NCI-H524 (cell line): Measurements from ENCODE around the gene CREB5.

Experiments
- DNase-seq, 2 experiments: peaks; one replicate each; lab custom pipeline; 2025; lab: John Stamatoyannopoulos, UW

The CREB5 gene

GRCh38 chr7:28709748-28710147 is 297.4 kb downstream of the CREB5 start:
- no peak for DNase-seq

DNA sequence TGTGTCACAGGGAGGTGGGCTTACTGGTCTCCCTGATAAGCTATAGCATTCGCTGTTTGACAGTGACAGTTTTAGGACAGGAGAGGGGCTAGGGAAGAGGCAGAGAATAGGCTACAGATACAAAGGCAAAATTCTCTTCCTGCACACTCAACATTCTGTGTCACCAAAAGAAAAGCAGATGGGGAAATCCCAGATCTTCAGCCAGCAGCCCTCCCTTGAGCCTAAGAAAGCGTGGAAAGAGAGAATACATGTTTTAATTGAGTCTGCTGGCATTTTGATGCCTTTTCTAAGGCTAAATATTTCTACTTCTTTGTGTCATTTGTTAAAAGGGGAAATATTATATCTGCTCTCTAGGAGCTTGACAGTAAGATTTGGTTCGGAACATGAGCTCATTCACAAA is 298.8 kb downstream of the CREB5 start:
- DNase-seq: no peak

- no peak for DNase-seq
Measured at GRCh38 chr7:28714459-28715120, 302.3 kb downstream of the CREB5 start.

DNA sequence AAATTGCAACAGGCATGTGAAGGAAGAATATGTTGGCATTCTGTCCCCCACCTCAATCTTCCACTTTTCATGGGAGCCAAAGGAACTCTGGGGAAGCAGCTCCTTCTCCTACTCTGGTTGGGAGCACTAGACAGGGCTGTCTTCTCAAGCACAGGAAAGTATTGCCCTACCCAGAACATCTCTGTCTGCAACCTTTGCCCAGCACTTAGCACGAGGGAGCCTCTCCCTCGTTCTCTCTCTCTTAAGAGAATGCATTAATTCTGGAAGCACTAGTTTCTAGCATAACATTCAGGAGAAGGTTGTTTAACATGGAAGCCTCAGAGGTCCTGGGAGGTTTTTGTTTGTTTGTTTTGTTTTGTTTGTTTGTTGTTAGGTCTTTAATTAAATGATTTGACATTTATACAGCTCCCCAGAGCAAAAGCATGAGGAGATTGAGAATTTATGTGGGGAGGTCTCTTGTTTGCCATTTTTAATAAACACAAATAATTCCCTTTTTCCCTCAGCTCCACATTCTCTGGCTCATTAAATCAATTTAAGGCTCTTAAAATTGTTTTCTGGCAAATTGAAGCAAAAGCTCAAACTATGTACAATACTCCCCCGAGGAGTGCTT is 305.2 kb downstream of the CREB5 start:
- DNase-seq: no peak

DNA sequence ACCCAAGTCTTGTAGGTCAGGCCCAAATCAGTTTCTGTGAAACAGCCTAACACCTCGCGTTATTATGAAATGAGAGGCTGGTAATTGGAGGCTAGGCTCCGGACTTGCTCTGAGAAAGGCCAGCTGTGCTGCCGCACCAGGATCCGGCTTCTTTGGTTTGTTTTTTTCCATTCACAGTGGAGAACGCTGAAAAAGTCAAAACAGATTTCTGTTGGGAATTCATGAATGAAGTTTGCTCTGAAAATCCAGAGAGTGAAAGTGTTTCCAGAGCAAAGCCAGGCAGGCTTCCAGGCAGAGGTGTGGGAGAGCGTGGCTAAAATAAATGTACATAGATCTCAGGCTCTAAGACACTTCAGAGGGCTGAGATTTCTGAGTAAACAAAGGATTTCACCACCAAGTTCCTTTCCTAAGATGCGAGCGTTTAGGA is 305.8 kb downstream of the CREB5 start:
- no peak for DNase-seq

- DNase-seq: no peak
Measured at GRCh38 chr7:28718545-28718944, 306.2 kb downstream of the CREB5 start.

DNA sequence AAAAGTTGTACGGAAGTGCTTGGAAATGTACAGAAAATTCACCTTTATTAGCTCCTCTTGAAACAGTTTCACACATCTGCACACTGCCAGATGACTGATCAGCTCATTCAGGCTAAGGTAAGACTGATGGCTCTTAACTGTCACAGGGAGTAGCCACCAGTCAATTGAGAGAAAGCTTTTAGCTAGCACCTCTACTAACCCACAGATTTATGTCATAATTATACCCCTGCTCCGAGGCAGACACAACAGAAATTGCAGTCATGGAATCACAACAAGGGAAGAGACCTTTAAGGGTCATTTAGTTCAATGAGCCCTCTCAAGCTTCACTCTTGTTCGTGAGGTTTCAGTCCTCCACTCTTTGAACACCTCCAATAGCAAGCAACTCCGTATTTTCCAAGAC is 310.4 kb downstream of the CREB5 start:
- DNase-seq: no peak

- DNase-seq: no peak
Measured at GRCh38 chr7:28723336-28723735, 311.0 kb downstream of the CREB5 start.

DNA sequence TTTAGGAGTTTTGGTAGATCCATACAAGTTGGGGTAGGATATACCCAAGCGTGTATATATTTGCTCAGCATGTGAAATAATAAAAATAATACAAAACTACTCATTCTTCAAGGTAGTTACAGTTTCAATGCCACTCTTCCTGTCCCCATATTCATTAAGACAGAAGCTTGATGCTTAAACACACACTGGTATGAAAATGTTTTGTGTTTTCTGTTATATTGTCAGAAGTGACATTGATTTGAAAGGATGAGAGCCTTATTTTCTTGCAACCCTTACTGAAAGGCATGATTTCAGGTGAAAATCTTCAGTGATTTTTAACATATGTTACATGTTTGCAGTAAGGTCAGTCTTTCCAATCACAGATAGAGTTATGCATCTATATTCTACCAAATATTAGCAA is 312.2 kb downstream of the CREB5 start:
- no peak for DNase-seq

DNA sequence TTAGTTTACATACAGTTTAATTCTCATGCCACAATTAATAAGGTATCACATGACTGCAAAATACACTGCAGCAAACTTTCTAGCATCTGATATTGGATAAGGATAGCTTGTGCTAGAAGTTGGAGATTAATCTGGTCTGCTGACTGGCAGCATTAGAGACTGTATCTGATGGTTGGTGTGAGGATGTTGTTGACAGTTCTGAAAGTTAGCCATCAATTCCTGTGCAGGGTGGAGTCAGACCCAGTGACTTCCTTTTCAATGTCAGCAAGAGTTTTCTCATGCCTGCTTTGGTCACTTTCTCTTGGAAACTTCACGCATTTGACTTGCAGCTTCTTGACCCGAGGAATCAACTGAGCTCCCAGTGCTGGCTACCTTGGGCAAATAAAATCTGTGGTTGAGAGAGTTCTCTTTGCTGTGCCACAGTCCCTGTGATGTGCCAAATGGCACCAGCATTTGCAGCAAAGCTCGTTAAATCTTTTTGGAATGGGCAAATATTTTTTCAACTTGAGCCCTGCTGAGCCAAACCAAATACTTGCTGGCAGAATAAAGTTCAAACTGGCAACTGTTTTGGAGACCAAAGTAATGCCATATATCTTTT is 312.8 kb downstream of the CREB5 start:
- no peak for DNase-seq

- DNase-seq: no peak
Measured at GRCh38 chr7:28725911-28726310, 313.6 kb downstream of the CREB5 start.

DNA sequence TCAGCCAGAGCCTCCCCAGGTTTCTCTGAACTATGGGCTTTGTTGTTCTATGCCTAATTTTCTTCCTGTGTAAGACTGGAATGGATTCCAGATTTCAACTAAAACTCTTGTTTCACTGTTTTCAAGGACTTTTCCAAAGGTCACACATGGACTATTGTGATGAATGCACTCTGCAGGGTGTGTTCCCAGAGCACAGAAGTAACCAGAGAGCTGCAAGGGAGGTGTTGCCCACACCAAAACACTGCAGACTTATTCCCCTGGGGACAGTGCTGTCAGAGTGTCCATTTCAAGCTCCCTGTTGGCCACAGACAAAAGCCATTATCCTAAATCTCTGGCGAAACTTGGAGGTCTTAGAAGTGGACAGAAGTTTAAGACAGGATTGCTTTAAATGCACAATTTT is 314.2 kb downstream of the CREB5 start:
- DNase-seq: no peak

GRCh38 chr7:28729281-28729680 is 317.0 kb downstream of the CREB5 start:
- no peak for DNase-seq

DNA sequence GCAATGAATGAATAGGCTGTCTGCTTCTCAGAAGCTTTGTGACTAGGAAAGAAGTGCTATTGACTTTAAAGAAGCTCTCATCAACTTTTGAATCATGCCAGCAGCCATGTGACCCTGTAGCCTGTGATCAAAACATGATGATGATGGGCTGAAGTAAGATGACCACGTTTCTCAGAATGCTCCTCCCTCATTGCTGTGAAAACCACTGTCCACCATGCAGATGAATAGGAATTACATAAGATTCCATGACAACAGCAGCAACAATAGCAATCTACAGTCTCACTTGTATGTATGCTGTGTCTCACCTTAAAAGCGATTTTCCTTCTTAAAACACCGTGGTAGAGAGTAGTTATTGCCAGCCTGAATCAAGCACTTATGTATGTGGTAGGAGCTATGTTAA is 317.4 kb downstream of the CREB5 start:
- no peak for DNase-seq

GRCh38 chr7:28731092-28731658 is 318.9 kb downstream of the CREB5 start:
- no peak for DNase-seq

DNA sequence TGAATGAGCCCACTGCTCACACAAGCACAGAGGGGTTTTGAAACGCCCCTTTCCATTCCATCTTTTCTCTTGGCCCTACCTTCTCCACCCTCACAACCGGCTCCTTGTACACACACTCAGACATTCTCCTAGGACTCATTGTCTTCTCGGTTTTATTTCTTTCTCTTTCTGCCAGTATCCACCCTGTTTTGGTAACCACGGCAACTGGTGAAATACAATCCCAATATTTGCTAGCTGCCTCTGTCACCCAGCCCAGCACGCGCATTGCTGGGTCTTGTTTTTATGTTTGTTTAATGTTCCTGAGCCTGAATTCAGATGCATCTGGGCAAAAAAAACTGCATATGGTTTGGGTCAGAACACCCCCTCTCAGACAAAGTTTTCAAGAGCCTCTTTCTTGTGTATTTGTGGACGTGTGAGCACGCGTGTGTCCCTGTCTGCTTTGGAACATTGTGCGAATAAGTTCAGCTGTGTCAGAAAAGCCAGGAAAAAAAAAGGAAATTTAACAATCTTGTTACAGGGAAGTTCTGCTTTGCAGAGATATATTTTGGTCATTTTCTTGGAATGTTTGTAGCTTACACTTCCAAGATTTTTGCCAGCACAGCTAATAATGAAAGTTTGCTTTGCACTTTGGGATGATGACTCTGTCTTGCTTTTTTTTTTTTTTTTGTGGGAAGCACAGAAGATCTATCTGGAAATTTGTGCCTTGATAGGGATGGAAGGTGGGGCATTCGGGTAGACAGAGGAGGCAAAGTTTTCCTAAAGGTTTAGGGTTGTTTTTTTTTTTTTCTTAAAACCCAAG is 320.0 kb downstream of the CREB5 start:
- DNase-seq: no peak

DNA sequence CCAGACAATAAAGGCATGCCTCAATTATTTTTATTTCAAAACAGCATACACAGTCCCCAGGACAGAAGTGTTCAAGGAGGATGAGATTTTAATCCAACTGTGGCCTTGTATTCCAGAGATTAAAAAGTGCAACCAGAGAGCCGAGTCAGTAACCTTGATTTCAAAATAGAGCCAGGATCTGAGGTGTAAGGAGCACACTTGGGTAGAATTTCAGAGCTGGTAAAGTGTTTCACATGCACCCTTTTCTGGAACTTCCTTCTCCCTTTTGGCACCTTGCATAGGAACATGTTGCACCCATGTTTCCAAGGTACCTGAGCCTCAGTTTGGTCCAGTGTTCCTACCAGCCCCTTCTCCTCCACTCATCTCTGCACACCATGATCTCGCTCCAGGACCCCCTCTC is 320.7 kb downstream of the CREB5 start:
- no peak for DNase-seq

DNA sequence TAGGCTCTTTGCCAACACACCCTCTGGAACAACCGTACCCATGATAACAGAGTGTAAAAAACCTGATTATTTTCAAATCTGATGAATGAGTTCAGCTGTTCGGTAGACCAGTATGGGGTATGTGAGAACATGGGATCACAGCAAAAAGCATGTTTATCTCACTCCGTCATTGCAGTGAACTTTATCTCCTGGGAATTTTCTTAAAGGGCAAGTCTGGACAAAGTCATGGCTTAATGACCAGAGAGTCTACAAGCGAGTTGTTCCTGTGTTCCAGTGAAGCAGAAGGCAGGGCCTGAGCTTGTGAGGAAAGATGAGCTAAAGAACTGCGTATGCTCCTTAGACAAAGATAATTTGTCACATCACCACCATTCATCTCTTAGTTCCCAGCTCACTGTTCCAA is 326.1 kb downstream of the CREB5 start:
- DNase-seq: no peak

GRCh38 chr7:28739128-28739527 is 326.8 kb downstream of the CREB5 start:
- DNase-seq: no peak

DNA sequence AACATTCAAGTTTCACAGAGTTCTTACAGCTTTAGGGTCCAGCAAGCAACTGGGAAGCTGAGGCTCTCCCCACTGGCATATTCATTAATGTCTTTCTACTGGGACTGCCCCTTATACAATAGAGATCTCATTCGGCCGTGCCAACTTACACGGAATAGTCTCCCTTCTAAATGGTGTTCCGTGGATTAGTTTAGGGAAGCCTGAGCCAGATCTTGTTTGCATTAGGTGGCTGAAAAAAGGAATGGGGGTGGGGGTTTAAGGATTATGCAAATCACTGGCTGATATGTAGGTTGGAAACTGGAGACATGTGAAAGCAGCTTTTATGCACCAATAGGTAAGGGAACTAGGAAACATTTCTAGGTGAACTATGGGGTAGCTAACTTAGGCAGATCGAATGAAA is 327.5 kb downstream of the CREB5 start:
- DNase-seq: peak; percentile 1 to 29

- DNase-seq: no peak
Measured at GRCh38 chr7:28744951-28745350, 332.6 kb downstream of the CREB5 start.

- DNase-seq: no peak
Measured at GRCh38 chr7:28745351-28745750, 333.0 kb downstream of the CREB5 start.

DNA sequence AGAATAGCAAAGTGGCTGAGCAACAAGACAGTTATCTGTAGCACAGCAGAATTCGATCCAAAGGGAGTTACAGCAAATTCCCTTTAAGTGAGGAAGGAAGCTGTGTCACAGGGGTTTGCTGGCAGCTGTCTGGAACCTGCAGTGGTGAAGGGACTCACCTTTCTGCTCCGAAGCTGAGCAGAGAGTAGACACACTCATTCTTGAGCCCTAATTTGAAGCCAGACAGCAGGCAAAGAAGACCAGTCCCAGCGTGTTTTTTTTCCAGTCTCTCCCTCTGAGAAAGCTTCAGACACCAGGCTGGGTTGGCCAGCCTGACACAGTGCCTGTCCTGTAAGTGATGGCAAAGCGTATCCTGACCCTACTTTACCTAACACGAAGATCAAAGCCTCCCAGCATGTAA is 335.1 kb downstream of the CREB5 start:
- no peak for DNase-seq
